Hepatocyte (in vitro differentiated cells): ENCODE results near the gene FAR1.

ENCODE experiments used
- EZH2 ChIP-seq: fragments of 200-600 bp; sonication (generic); IDR thresholded peaks from 2 replicates; pipeline ENCODE4 v1.6.1; 2016; ENCODE audit warnings: antibody characterized with exemption, mild to moderate bottlenecking, borderline replicate concordance
- EZH2phosphoT487 ChIP-seq: fragments of 200-600 bp; sonication (generic); IDR thresholded peaks from one replicate; pipeline ENCODE4 v1.6.1; 2018; ENCODE audit warnings: antibody characterized with exemption, mild to moderate bottlenecking, low read depth, moderate library complexity; ENCODE audit not compliant: unreplicated experiment, severe bottlenecking
- TF ChIP-seq, protein P1 (sequence below): fragments of 200-600 bp; sonication (generic); IDR thresholded peaks from 2 replicates; pipeline ENCODE4 v1.5.1; 2016; ENCODE audit warnings: antibody characterized with exemption, mild to moderate bottlenecking; ENCODE audit not compliant: poor library complexity

- TF ChIP-seq, protein P1, sequence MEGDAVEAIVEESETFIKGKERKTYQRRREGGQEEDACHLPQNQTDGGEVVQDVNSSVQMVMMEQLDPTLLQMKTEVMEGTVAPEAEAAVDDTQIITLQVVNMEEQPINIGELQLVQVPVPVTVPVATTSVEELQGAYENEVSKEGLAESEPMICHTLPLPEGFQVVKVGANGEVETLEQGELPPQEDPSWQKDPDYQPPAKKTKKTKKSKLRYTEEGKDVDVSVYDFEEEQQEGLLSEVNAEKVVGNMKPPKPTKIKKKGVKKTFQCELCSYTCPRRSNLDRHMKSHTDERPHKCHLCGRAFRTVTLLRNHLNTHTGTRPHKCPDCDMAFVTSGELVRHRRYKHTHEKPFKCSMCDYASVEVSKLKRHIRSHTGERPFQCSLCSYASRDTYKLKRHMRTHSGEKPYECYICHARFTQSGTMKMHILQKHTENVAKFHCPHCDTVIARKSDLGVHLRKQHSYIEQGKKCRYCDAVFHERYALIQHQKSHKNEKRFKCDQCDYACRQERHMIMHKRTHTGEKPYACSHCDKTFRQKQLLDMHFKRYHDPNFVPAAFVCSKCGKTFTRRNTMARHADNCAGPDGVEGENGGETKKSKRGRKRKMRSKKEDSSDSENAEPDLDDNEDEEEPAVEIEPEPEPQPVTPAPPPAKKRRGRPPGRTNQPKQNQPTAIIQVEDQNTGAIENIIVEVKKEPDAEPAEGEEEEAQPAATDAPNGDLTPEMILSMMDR = no peak
- TF ChIP-seq EZH2 (no peak), EZH2phosphoT487 (no peak)
Observed at GRCh38 chr11:13734530-13734929, 66.1 kb downstream of the FAR1 start.
